ENCODE results near the gene GRIA4. TPM values are rescaled to one million over a fixed set of nuclear protein-coding genes. Genes with fewer than 3 reads are reported as not detected.

GRIA4 gene
- total and polyA plus RNA-seq, 4 donors, result not detected

DNA sequence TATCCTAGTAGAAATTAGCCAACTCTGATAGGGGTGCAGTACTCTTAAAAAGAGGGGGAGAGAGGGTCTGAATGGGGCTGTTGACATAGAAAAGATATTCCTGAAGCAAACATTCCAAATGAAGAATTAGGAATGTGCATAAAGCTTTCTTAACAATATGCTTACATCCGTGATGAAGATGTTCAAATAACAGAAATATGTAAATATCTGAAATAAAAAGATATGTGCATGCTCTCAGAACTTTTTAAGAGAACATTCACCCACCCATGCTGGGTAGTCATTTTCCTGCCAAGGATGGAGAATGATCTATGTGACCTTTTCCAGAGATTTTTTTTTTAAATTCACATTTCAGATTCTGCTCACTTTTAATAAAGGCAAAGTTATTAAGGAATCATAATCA is 80.6 kb downstream of the GRIA4 start:
- TF ChIP-seq YY1 (IDR thresholded peaks at IDR 0.05), result no peak
- TF ChIP-seq, protein P1, sequence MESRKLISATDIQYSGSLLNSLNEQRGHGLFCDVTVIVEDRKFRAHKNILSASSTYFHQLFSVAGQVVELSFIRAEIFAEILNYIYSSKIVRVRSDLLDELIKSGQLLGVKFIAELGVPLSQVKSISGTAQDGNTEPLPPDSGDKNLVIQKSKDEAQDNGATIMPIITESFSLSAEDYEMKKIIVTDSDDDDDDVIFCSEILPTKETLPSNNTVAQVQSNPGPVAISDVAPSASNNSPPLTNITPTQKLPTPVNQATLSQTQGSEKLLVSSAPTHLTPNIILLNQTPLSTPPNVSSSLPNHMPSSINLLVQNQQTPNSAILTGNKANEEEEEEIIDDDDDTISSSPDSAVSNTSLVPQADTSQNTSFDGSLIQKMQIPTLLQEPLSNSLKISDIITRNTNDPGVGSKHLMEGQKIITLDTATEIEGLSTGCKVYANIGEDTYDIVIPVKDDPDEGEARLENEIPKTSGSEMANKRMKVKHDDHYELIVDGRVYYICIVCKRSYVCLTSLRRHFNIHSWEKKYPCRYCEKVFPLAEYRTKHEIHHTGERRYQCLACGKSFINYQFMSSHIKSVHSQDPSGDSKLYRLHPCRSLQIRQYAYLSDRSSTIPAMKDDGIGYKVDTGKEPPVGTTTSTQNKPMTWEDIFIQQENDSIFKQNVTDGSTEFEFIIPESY (IDR thresholded peaks at IDR 0.05), result no peak
- no peak for TF ChIP-seq RAD21 (IDR thresholded peaks at IDR 0.05)
- no peak for TF ChIP-seq EGR1 (IDR thresholded peaks at IDR 0.05; ENCODE audit: low read depth in 2 of 2)
- no peak for TF ChIP-seq NR2F2 (IDR thresholded peaks at IDR 0.05)
- no peak for TF ChIP-seq REST (IDR thresholded peaks at IDR 0.05)
- TF ChIP-seq FOXA2 (IDR thresholded peaks at IDR 0.05), result no peak
- TF ChIP-seq HNF4G (IDR thresholded peaks at IDR 0.05), result no peak
- TF ChIP-seq, protein P2, sequence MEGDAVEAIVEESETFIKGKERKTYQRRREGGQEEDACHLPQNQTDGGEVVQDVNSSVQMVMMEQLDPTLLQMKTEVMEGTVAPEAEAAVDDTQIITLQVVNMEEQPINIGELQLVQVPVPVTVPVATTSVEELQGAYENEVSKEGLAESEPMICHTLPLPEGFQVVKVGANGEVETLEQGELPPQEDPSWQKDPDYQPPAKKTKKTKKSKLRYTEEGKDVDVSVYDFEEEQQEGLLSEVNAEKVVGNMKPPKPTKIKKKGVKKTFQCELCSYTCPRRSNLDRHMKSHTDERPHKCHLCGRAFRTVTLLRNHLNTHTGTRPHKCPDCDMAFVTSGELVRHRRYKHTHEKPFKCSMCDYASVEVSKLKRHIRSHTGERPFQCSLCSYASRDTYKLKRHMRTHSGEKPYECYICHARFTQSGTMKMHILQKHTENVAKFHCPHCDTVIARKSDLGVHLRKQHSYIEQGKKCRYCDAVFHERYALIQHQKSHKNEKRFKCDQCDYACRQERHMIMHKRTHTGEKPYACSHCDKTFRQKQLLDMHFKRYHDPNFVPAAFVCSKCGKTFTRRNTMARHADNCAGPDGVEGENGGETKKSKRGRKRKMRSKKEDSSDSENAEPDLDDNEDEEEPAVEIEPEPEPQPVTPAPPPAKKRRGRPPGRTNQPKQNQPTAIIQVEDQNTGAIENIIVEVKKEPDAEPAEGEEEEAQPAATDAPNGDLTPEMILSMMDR (IDR thresholded peaks at IDR 0.05; ENCODE audit: low read depth, low read length, missing input control), result no peak
- TF ChIP-seq RXRA (IDR thresholded peaks at IDR 0.05), result no peak
- no peaks in the 10 kb centered on the region for H3K27me3 ChIP-seq (ENCODE audit: control insufficient read depth in 4 of 4, insufficient read depth in 4 of 4, low read length in 3 of 4)
- no peak overlapping the region for H3K4me3 ChIP-seq (ENCODE audit: low read depth in 1 of 3, low read length in 3 of 3)
- WGBS, result 47% methylated on average over 1 of the region's 1 CpG
- H3K36me3 ChIP-seq (ENCODE audit: control insufficient read depth in 4 of 4, insufficient read depth in 3 of 4, low read depth in 1 of 4, low read length in 3 of 4), result no peaks in the 10 kb centered on the region
- H3K4me1 ChIP-seq (ENCODE audit: control insufficient read depth in 4 of 4, insufficient read depth in 4 of 4, low read length in 3 of 4), result no peaks in the 10 kb centered on the region
- no peak overlapping the region for H3K27ac ChIP-seq (ENCODE audit: low read depth in 1 of 2, low read length in 2 of 2)
- H3K9me3 ChIP-seq (ENCODE audit: control insufficient read depth in 4 of 4, low read length in 3 of 4), result no peaks in the 10 kb centered on the region
- no peak overlapping the region for H3K9ac ChIP-seq (ENCODE audit: low read depth in 1 of 2, low read length in 2 of 2)
- DNase-seq (ENCODE audit: low spot score), result no peak

DNA sequence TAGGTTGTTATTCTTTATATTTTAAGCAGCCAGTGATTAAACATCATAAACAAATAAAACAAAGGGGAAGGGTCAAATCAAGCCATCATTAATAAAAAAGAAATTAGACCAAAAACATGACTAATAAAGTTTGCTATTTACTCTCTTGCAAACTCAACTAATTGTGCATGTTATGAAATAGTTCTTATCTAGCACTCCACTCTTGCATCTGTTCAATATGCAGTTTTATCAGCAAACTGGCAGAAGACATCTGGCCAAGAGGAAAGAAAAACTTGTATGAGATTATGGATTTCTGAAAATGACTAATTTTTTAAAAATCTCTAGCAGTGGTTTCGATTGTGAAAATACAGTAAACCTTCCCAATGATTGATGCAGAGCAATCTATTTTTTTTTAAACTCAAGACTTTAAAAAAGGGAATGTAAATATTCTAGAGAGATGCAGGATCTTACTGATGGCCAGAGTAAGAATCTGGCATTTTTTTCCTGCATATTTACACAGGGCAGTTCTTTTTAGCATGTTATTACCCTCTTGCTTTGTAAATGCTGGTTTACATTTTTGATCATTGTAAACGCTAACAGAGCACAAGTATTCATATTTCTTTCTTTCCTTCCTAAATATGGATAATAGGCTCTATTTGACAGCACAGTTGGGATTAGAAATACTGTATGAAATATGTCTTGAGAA is 83.3 kb downstream of the GRIA4 start:
- Histone ChIP-seq H3K4me1 (ENCODE audit: control insufficient read depth in 4 of 4, insufficient read depth in 4 of 4, low read length in 3 of 4) (no peaks in the 10 kb centered on the region), H3K9me3 (ENCODE audit: control insufficient read depth in 4 of 4, low read length in 3 of 4) (no peaks in the 10 kb centered on the region), H3K9ac (ENCODE audit: low read depth in 1 of 2, low read length in 2 of 2) (no peak overlapping the region), H3K4me3 (ENCODE audit: low read depth in 1 of 3, low read length in 3 of 3) (no peak overlapping the region), H3K27ac (ENCODE audit: low read depth in 1 of 2, low read length in 2 of 2) (no peak overlapping the region), H3K36me3 (ENCODE audit: control insufficient read depth in 4 of 4, insufficient read depth in 3 of 4, low read depth in 1 of 4, low read length in 3 of 4) (no peaks in the 10 kb centered on the region), H3K27me3 (ENCODE audit: control insufficient read depth in 4 of 4, insufficient read depth in 4 of 4, low read length in 3 of 4) (no peaks in the 10 kb centered on the region)
- DNase-seq (ENCODE audit: low spot score), result no peak
- 37% methylated on average over 2 of the region's 2 CpGs for WGBS
- TF ChIP-seq FOXA2 (IDR thresholded peaks at IDR 0.05) (no peak), HNF4A (conservative IDR thresholded peaks at IDR 0.05) (no peak), RAD21 (IDR thresholded peaks at IDR 0.05) (no peak), FOXA1 (IDR thresholded peaks at IDR 0.05) (no peak), NR2F2 (IDR thresholded peaks at IDR 0.05) (no peak), MAX (IDR thresholded peaks at IDR 0.05) (no peak), JUND (IDR thresholded peaks at IDR 0.05) (no peak), GABPA (IDR thresholded peaks at IDR 0.05 in 1 of 2, conservative IDR thresholded peaks at IDR 0.05 in 1 of 2) (no peak), YY1 (IDR thresholded peaks at IDR 0.05) (no peak), RXRA (IDR thresholded peaks at IDR 0.05) (no peak), REST (IDR thresholded peaks at IDR 0.05) (no peak), EGR1 (IDR thresholded peaks at IDR 0.05; ENCODE audit: low read depth in 2 of 2) (no peak)
- TF ChIP-seq, protein P2 (IDR thresholded peaks at IDR 0.05; ENCODE audit: low read depth, low read length, missing input control), result no peak

All from liver (tissue), 9 donors.